NCI-H2171 treated with DMSO at 0.1 percent for 48 hours (cell line): ENCODE results near the gene GTF2IRD1.
"Not testable (repeated sequence)": the region's sequence is repeated elsewhere in the genome, so short reads cannot be mapped to it uniquely, and the experiment has no call there.

Experiments used
- DNase-seq: peaks from one replicate; lab custom pipeline; 2025; lab: John Stamatoyannopoulos, UW

The GTF2IRD1 gene

GRCh38 chr7:74599244-74599643 is 145.5 kb downstream of the GTF2IRD1 start:
- DNase-seq: no peak

- DNase-seq: peak; percentile 46
Observed at GRCh38 chr7:74604326-74605020, 150.8 kb downstream of the GTF2IRD1 start.

GRCh38 chr7:74606101-74606908 is 152.6 kb downstream of the GTF2IRD1 start:
- peak; percentile 91 for DNase-seq

- DNase-seq: peak; percentile 32
Observed at GRCh38 chr7:74606909-74607510, 153.3 kb downstream of the GTF2IRD1 start.

GRCh38 chr7:74612015-74612829 is 158.5 kb downstream of the GTF2IRD1 start:
- DNase-seq: peak; percentile 68

GRCh38 chr7:74615933-74616780 is 162.5 kb downstream of the GTF2IRD1 start:
- peak; percentile 78 for DNase-seq

GRCh38 chr7:74617180-74617744 is 163.6 kb downstream of the GTF2IRD1 start:
- peak; percentile 77 for DNase-seq

- peak; percentile 93 for DNase-seq
Observed at GRCh38 chr7:74619235-74619860, 165.6 kb downstream of the GTF2IRD1 start.

GRCh38 chr7:74622228-74622749 is 168.6 kb downstream of the GTF2IRD1 start:
- DNase-seq: no peak

- no peak for DNase-seq
Observed at GRCh38 chr7:74623135-74623534, 169.4 kb downstream of the GTF2IRD1 start.

GRCh38 chr7:74625446-74625845 is 171.7 kb downstream of the GTF2IRD1 start:
- DNase-seq: peak; percentile 43

- peak; percentile 98 for DNase-seq
Observed at GRCh38 chr7:74627661-74628411, 174.1 kb downstream of the GTF2IRD1 start.

- no peak for DNase-seq
Observed at GRCh38 chr7:74632505-74632904, 178.8 kb downstream of the GTF2IRD1 start.

- DNase-seq: no peak
Observed at GRCh38 chr7:74633451-74633921, 179.8 kb downstream of the GTF2IRD1 start.

GRCh38 chr7:74637745-74638144 is 184.0 kb downstream of the GTF2IRD1 start:
- DNase-seq: no peak

GRCh38 chr7:74650055-74650454 is 196.3 kb downstream of the GTF2IRD1 start:
- DNase-seq: not testable (repeated sequence)

- DNase-seq: not testable (repeated sequence)
Observed at GRCh38 chr7:74650493-74651132, 196.9 kb downstream of the GTF2IRD1 start.

GRCh38 chr7:74651133-74651504 is 197.4 kb downstream of the GTF2IRD1 start:
- not testable (repeated sequence) for DNase-seq
